CD4-positive, alpha-beta memory T cell (primary cell): ENCODE measurements around the gene PTGES3. TPM values are rescaled to one million over a fixed set of nuclear protein-coding genes. Genes with fewer than 3 reads are reported as not detected.

Experiments
- CTCF ChIA-PET: fragments of 350-600 bp; sonication (Branson Sonifier 250); formaldehyde crosslinking; loops from one replicate; lab custom pipeline; 2021; ENCODE audit warnings: inconsistent platforms; ENCODE audit not compliant: partially characterized antibody; lab: Charles Lee
- POLR2A ChIA-PET: fragments of 350-600 bp; sonication (Branson Sonifier 250); formaldehyde crosslinking; loops from one replicate; lab custom pipeline; 2021; ENCODE audit not compliant: partially characterized antibody; lab: Charles Lee
- DNase-seq, 5 donors: peaks; one replicate each; pipeline versions ENCODE4 v3.0.0 to v3.0.0-alpha.2; 2020 to 2022; ENCODE audit warnings: mixed read lengths in 1 of 5
- H3K27ac ChIP-seq: one replicate; pipeline ENCODE4 v1.7.0; 2013; ENCODE audit warnings: low read depth, low read length
- H3K27me3 ChIP-seq: 2 replicates; pipeline ENCODE4 v1.7.0; 2013; ENCODE audit warnings: mild to moderate bottlenecking, low read length, moderate library complexity; ENCODE audit not compliant: insufficient read depth
- H3K36me3 ChIP-seq: 2 replicates; pipeline ENCODE4 v1.7.0; 2013; ENCODE audit warnings: mild to moderate bottlenecking, low read length, moderate library complexity; ENCODE audit not compliant: insufficient read depth
- H3K4me1 ChIP-seq: 2 replicates; pipeline ENCODE4 v1.7.0; 2013; ENCODE audit warnings: mild to moderate bottlenecking, low read length, moderate library complexity; ENCODE audit not compliant: insufficient read depth
- H3K4me3 ChIP-seq, 2 donors: one replicate each; pipeline ENCODE4 v1.7.0; 2013; ENCODE audit warnings: low read length in 2 of 2, mild to moderate bottlenecking in 1 of 2
- H3K9me3 ChIP-seq, 2 donors: one replicate each; pipeline ENCODE4 v1.7.0; 2013; ENCODE audit warnings: low read length in 2 of 2, control low read depth in 1 of 2; ENCODE audit not compliant: control insufficient read depth in 1 of 2
- H3K27ac Mint-ChIP-seq, 7 donors: one replicate each; pipeline ENCODE4 v1.8.0; 2020 to 2021; ENCODE audit warnings: mixed read lengths in 7 of 7, mild to moderate bottlenecking in 6 of 7, inconsistent platforms in 3 of 7, moderate library complexity in 3 of 7
- H3K27me3 Mint-ChIP-seq, 2 donors: one replicate each; pipeline ENCODE4 v1.8.0; 2020 to 2021; ENCODE audit warnings: mixed read lengths in 2 of 2
- H3K36me3 Mint-ChIP-seq, 2 donors: one replicate each; pipeline ENCODE4 v1.8.0; 2020 to 2021; ENCODE audit warnings: mixed read lengths in 2 of 2, inconsistent platforms in 1 of 2, mild to moderate bottlenecking in 1 of 2
- H3K4me1 Mint-ChIP-seq, 4 donors: one replicate each; pipeline ENCODE4 v1.8.0; 2020 to 2021; ENCODE audit warnings: mixed read lengths in 4 of 4, mild to moderate bottlenecking in 1 of 4
- H3K4me3 Mint-ChIP-seq, 8 donors: one replicate each; pipeline ENCODE4 v1.8.0; 2020 to 2021; ENCODE audit warnings: mixed read lengths in 8 of 8, mild to moderate bottlenecking in 7 of 8, moderate library complexity in 6 of 8, inconsistent platforms in 3 of 8
- H3K9me3 Mint-ChIP-seq, 8 donors: one replicate each; pipeline ENCODE4 v1.8.0; 2020 to 2021; ENCODE audit warnings: mixed read lengths in 8 of 8, mild to moderate bottlenecking in 5 of 8, inconsistent platforms in 3 of 8, moderate library complexity in 1 of 8
- intact Hi-C: fragments of 100-400 bp; cut with micrococcal nuclease; formaldehyde crosslinking; loops from one replicate; pipeline ENCODE4 v1.15.1; 2023
- polyA plus RNA-seq, 2 donors: library from polyadenylated mRNA; unstranded; fragments of 300-500 nt; fragmentation: Illumina TruSeq; gene quantifications; one replicate each; pipeline ENCODE4 v1.2.3, GENCODE V29; 2021
- total RNA-seq, 2 experiments: library from RNA; stranded (reverse); gene quantifications; one replicate each; pipeline ENCODE4 v1.2.3, GENCODE V29; 2021

PTGES3 gene
- total and polyA plus RNA-seq, 4 experiments from 2014 or later = 191 to 353 (median 228) TPM

GRCh38 chr12:56695327-56696101 lies 7.4 kb upstream of the PTGES3 start:
- Histone ChIP-seq H3K27me3 (no peaks in the 10 kb centered on the region), H3K27ac (no peak overlapping the region), H3K9me3 (no peaks in the 10 kb centered on the region), H3K4me3 (no peak overlapping the region), H3K36me3 (no peaks in the 10 kb centered on the region), H3K4me1 (no peaks in the 10 kb centered on the region)
- no peak for DNase-seq
- Mint-ChIP-seq H3K4me1 (peaks cover 0 to 1% (median 0%) of the 10 kb centered on the region in 4 donors), H3K36me3 (no peaks in the 10 kb centered on the region), H3K27ac (peak overlapping the region in 3 of 7 donors; percentile 13 to 38 (median 30)), H3K27me3 (no peaks in the 10 kb centered on the region), H3K4me3 (no peak overlapping the region), H3K9me3 (no peaks in the 10 kb centered on the region)
- intact Hi-C loops = no loop called here
- ChIA-PET POLR2A (no interaction called here), CTCF (no interaction called here)

- H3K4me3 ChIP-seq = no peak overlapping the region
- H3K36me3 ChIP-seq = no peaks in the 10 kb centered on the region
- H3K4me1 ChIP-seq = peaks cover 3% of the 10 kb centered on the region
- intact Hi-C loops = no loop called here
- Mint-ChIP-seq H3K4me3 (no peak overlapping the region), H3K4me1 (peaks cover 0 to 3% (median 2%) of the 10 kb centered on the region in 4 donors), H3K36me3 (no peaks in the 10 kb centered on the region), H3K9me3 (no peaks in the 10 kb centered on the region), H3K27ac (no peak overlapping the region), H3K27me3 (no peaks in the 10 kb centered on the region)
- H3K27ac ChIP-seq = no peak overlapping the region
- CTCF ChIA-PET = interaction anchor here (0.6 to 0.7 kb wide), 2 partner anchors 17 to 311 kb away, joined by 3 read pairs; no protein-coding TSS in a partner anchor
- POLR2A ChIA-PET = no interaction called here
- H3K9me3 ChIP-seq = no peaks in the 10 kb centered on the region
- no peaks in the 10 kb centered on the region for H3K27me3 ChIP-seq
- no peak for DNase-seq
Observed at GRCh38 chr12:56694161-56694560, 6.1 kb upstream of the PTGES3 start.

- Histone ChIP-seq H3K9me3 (no peaks in the 10 kb centered on the region), H3K27ac (peak overlapping the region; percentile 99), H3K4me3 (peak overlapping the region; percentile 83 to 99), H3K27me3 (no peaks in the 10 kb centered on the region), H3K4me1 (peaks cover 36% of the 10 kb centered on the region), H3K36me3 (no peaks in the 10 kb centered on the region)
- no peak for DNase-seq
- Mint-ChIP-seq H3K4me1 (peaks cover 16 to 48% (median 24%) of the 10 kb centered on the region in 4 donors), H3K9me3 (no peaks in the 10 kb centered on the region), H3K27me3 (no peaks in the 10 kb centered on the region), H3K4me3 (peak overlapping the region; percentile 99 to 100 (median 100)), H3K36me3 (peaks cover 12 to 34% of the 10 kb centered on the region in 2 donors), H3K27ac (peak overlapping the region; percentile 96 to 100 (median 100))
- POLR2A ChIA-PET = interaction anchor here (0.7 to 10.9 kb wide), 24 partner anchors 10 to 585 kb away, joined by 3 to 247 read pairs (median 8); partner anchors contain the start of genes ATP5F1B, BAZ2A, NACA and PA2G4
- intact Hi-C loops = loop anchor here (1.0 to 5.0 kb wide), 8 partner anchors 37 to 561 kb away; partner anchors contain the start of genes BAZ2A, ESYT1, NACA and NEMP1
- CTCF ChIA-PET = interaction anchor here (0.7 to 2.3 kb wide), 9 partner anchors 20 to 435 kb away, joined by 3 to 7 read pairs (median 3); partner anchors contain the start of gene NACA
Observed at GRCh38 chr12:56688846-56689109, 694 bp upstream of the PTGES3 start.

- Mint-ChIP-seq H3K9me3 (no peaks in the 10 kb centered on the region), H3K27ac (peak overlapping the region; percentile 96 to 100 (median 100)), H3K4me1 (peaks cover 16 to 57% (median 29%) of the 10 kb centered on the region in 4 donors), H3K4me3 (peak overlapping the region; percentile 99 to 100 (median 100)), H3K36me3 (peaks cover 12 to 39% of the 10 kb centered on the region in 2 donors), H3K27me3 (no peaks in the 10 kb centered on the region)
- H3K36me3 ChIP-seq = no peaks in the 10 kb centered on the region
- intact Hi-C loops = loop anchor here (1.0 to 5.0 kb wide), 8 partner anchors 38 to 560 kb away; partner anchors contain the start of genes BAZ2A, ESYT1, NACA and NEMP1
- peak overlapping the region; percentile 99 for H3K27ac ChIP-seq
- no peaks in the 10 kb centered on the region for H3K27me3 ChIP-seq
- peak overlapping the region; percentile 61 to 99 for H3K4me3 ChIP-seq
- peaks cover 43% of the 10 kb centered on the region for H3K4me1 ChIP-seq
- ChIA-PET POLR2A (interaction anchor here (0.6 to 10.9 kb wide), 26 partner anchors 9 to 743 kb away, joined by 3 to 247 read pairs (median 6); partner anchors contain the start of genes ATP5F1B, BAZ2A, IL23A and LRP1), CTCF (interaction anchor here (1.3 to 2.3 kb wide), 5 partner anchors 13 to 424 kb away, joined by 3 to 7 read pairs (median 4); no protein-coding TSS in a partner anchor)
- DNase-seq = peak; percentile 66 to 84 (median 73)
- H3K9me3 ChIP-seq = no peaks in the 10 kb centered on the region
Observed at GRCh38 chr12:56687223-56688128, 608 bp downstream of the PTGES3 start.

GRCh38 chr12:56684745-56685359 lies 3.2 kb downstream of the PTGES3 start:
- H3K27ac ChIP-seq = peak overlapping the region; percentile 99
- Mint-ChIP-seq H3K27me3 (no peaks in the 10 kb centered on the region), H3K4me1 (peaks cover 24 to 76% (median 46%) of the 10 kb centered on the region in 4 donors), H3K4me3 (peak overlapping the region; percentile 91 to 100 (median 100)), H3K27ac (peak overlapping the region; percentile 96 to 100 (median 100)), H3K36me3 (peaks cover 15 to 46% of the 10 kb centered on the region in 2 donors), H3K9me3 (no peaks in the 10 kb centered on the region)
- no peaks in the 10 kb centered on the region for H3K36me3 ChIP-seq
- H3K9me3 ChIP-seq = no peaks in the 10 kb centered on the region
- no peaks in the 10 kb centered on the region for H3K27me3 ChIP-seq
- DNase-seq = peak in 3 of 5 donors; percentile 32 to 38 (median 33)
- ChIA-PET POLR2A (interaction anchor here (0.6 to 10.9 kb wide), 15 partner anchors 8 to 836 kb away, joined by 3 to 247 read pairs (median 6); partner anchors contain the start of genes ATP5F1B, BAZ2A, NACA and PRIM1), CTCF (interaction anchor here (0.7 to 4.7 kb wide), 8 partner anchors 8 to 56 kb away, joined by 3 to 40 read pairs (median 4); partner anchors contain the start of genes ATP5F1B and NACA)
- H3K4me3 ChIP-seq = peak overlapping the region; percentile 33 to 76
- intact Hi-C loops = loop anchor here (1.0 to 5.0 kb wide), 5 partner anchors 48 to 558 kb away; partner anchors contain the start of genes ESYT1, NEMP1 and STAT6
- H3K4me1 ChIP-seq = peaks cover 70% of the 10 kb centered on the region

GRCh38 chr12:56682323-56682722 lies 5.8 kb downstream of the PTGES3 start:
- ChIA-PET POLR2A (interaction anchor here (0.7 to 10.9 kb wide), 9 partner anchors 11 to 493 kb away, joined by 3 to 247 read pairs (median 6); partner anchors contain the start of genes ATP5F1B, BAZ2A, NACA and SMARCC2), CTCF (interaction anchor here (0.6 to 4.7 kb wide), 2 partner anchors 41 to 47 kb away, joined by 4 to 40 read pairs; no protein-coding TSS in a partner anchor)
- DNase-seq = no peak
- Mint-ChIP-seq H3K4me1 (peaks cover 32 to 81% (median 58%) of the 10 kb centered on the region in 4 donors), H3K9me3 (no peaks in the 10 kb centered on the region), H3K27me3 (no peaks in the 10 kb centered on the region), H3K27ac (peak overlapping the region; percentile 69 to 100 (median 96)), H3K4me3 (peak overlapping the region; percentile 58 to 100 (median 80)), H3K36me3 (peaks cover 18 to 51% of the 10 kb centered on the region in 2 donors)
- Histone ChIP-seq H3K27ac (peak overlapping the region; percentile 99), H3K4me1 (peaks cover 83% of the 10 kb centered on the region), H3K4me3 (no peak overlapping the region), H3K9me3 (no peaks in the 10 kb centered on the region), H3K36me3 (no peaks in the 10 kb centered on the region), H3K27me3 (no peaks in the 10 kb centered on the region)
- intact Hi-C loops = no loop called here
